GDM1 (cell line): ENCODE results near the gene ATP2A2.
"Not testable (repeated sequence)": the region's sequence is repeated elsewhere in the genome, so short reads cannot be mapped to it uniquely, and the experiment has no call there.

Source experiments
- DNase-seq: peaks from one replicate; lab custom pipeline; 2025; lab: John Stamatoyannopoulos, UW

ATP2A2 gene

GRCh38 chr12:110280779-110281548 lies at the start of gene ATP2A2:
Gene ATP2A2, plus strand, starts transcription at chr12:110281247. Its CDS starts 543 bp downstream, at chr12:110281790.
- DNase-seq = peak; percentile 93

GRCh38 chr12:110233212-110233903 lies 47.7 kb upstream of the ATP2A2 start:
- DNase-seq = no peak

DNA sequence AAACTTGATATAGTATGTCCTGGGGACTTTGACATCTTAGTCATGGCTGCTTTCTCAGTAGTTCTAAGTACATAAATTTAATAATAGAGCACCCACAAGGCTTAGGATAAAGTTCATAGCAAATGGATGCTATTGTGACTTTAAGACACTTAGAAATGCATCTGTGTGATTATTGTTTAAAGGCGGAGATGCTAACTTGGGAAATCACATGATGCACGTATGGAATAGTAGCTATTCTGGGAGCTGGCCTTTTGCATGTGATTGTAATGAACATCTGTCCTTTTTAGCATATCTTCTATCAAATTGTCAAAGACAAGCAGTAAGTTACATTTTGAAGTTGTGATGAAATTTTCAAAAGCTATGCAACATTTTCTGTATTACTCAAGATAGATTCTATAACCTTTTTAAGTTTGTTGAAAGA lies 46.7 kb upstream of the ATP2A2 start:
- no peak for DNase-seq

- DNase-seq = no peak
These were observed 46.3 kb upstream of the ATP2A2 start for GRCh38 chr12:110234755-110235154.

DNA sequence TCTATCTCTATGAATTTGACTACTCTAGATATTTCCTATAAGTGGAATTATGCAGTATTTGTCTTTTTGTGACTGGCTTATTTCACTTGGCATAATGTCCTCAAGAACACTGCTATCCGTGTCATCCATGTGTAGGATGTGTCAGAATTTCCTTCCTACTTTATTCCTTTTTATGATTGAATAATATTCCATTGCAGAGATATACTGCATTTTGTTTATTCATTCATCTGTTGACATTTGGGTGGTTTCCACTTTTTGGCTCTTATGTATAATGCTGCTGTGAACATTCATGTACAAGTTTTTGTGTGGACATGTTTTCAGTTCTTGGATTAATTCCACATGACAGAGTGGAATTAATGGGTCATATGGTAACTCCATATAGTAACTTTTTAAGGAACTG lies 45.7 kb upstream of the ATP2A2 start:
- no peak for DNase-seq

- no peak for DNase-seq
These were observed 37.8 kb upstream of the ATP2A2 start for GRCh38 chr12:110243227-110243626.

GRCh38 chr12:110244372-110244771 lies 36.7 kb upstream of the ATP2A2 start:
- DNase-seq = no peak

GRCh38 chr12:110244829-110245228 lies 36.2 kb upstream of the ATP2A2 start:
- DNase-seq = no peak

GRCh38 chr12:110245369-110245772 lies 35.7 kb upstream of the ATP2A2 start:
- DNase-seq = peak; percentile 23

- DNase-seq = no peak
These were observed 34.3 kb upstream of the ATP2A2 start for GRCh38 chr12:110246636-110247339.

DNA sequence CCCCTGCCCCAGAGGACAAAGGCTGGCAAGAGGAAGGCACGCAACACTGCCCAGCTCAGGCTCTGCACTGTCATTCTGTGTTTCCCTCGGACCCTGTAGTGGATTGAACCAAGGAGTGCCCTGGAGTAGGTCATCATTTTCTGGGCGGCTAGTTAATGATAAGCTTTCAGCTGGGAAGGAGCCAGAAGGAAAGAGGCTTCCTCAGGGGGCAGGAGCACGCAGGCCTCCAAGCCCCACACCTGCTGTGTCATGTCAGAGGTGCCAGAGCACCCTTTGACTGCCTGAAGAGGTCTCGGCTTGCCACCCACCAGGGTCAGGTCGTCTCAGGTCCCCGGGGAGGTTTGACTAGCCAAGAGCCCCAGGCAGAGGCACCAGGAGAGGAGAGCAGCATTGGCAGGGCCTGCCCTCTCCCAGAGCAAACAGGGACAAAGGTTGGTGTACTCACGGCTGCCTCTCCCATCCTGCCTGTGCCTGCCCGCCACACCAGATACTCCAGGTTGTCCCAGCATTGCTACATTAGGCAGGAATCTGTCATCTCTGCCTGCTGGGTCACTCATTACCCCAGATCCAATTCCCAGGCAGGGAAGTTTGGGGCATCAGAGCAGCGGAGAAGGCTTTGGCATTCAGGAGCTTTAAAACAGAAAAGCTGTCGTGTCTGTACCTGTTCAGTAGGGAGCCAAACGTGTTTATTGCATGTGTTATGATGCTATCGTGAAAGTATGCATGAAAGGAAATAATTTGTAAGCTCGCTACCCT lies 33.5 kb upstream of the ATP2A2 start:
- DNase-seq = no peak

GRCh38 chr12:110248096-110248447 lies 33.0 kb upstream of the ATP2A2 start:
- DNase-seq = no peak

DNA sequence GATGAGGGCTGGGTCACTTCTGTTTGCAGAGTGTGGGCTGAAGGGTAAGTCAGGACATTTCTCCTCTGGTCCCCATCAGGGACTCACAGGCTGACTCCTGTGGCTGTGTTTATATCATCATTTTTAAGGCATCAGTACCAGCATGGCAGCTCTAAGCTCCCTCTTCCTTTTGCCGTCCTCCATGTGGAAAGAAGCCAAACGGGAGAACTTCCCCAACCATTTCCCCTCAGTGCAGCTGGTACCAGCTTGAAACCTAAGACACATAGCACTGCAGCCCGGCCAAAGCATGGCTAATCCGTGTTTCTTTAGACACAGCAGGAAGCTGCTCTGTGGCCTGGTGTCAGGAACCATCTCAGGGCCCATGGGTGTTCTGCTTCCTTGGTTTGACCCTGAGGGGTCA lies 31.9 kb upstream of the ATP2A2 start:
- no peak for DNase-seq

- no peak for DNase-seq
These were observed 31.3 kb upstream of the ATP2A2 start for GRCh38 chr12:110249716-110250225.

- DNase-seq = no peak
These were observed 29.7 kb upstream of the ATP2A2 start for GRCh38 chr12:110251381-110251780.

- DNase-seq = no peak
These were observed 28.3 kb upstream of the ATP2A2 start for GRCh38 chr12:110252716-110253115.

GRCh38 chr12:110253176-110253575 lies 27.9 kb upstream of the ATP2A2 start:
- no peak for DNase-seq

DNA sequence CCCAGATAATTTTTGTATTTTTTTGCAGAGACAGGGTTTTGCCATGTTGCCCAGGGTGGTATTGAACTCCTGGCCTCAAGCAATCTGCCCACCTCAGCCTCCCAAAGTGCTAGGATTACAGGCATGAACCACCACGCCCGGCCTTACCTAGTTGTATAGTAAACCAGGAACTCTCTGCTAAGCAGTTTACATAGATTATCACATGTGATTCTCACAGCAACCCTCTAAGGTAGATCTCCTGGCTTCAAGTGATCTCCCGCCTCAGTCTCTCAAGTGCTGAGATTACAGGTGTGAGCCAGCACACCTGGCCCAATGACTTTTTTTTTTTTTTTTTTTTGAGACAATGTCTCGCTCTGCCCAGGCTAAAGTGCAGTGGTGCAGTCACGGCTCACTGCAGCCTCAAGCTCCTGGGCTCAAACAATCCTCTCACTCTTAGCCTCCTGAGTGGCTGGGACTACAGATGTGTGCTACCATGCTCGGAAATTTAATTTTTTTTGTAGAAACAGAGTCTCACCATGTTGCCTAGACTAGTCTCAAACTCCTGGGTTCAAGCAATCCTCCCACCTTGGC lies 26.0 kb upstream of the ATP2A2 start:
- DNase-seq = no peak

DNA sequence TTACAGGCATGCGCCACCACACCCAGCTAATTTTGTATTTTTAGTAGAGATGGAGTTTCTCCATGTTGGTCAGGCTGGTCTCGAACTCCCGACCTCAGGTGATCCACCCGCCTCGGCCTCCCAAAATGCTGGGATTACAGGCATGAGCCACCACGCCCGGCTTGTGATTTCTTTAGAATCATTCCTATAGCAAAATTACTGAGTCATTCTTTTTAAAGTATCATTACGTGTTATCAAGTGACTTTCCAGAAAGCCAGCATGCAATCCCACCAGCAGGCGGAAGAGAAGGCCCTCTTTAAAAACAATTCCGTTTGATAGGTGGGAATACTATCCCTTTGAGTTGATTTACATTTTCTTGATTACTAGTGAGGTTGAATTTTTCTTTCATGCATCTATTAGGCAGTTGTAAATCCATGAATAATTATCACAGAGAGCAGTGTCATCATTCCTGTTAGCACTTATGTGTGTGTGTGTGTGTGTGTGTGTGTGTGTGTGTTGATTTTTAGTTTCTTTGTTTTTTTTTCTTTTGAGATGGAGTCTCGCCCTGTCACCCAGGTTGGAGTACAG lies 25.1 kb upstream of the ATP2A2 start:
- not testable (repeated sequence) for DNase-seq

- no peak for DNase-seq
These were observed 24.1 kb upstream of the ATP2A2 start for GRCh38 chr12:110256780-110257431.

DNA sequence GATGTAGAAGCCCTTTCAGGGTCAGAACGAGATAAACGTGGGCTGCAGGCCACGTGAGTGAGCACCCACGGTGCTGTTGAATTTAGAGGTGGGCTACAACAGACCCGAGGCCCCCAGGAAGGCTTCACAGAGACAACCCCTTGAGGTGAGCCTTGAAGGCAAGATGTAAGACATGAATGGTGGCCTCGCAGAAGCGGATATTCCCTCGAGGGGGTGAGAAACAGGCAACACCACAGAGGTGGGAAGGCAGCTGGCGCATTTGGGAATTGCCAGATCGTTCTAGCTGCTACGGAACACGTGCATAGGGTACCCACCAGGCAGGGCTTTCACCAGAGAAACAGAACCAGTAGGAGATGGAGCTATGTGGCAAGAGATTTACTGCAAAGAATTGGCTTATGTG lies 22.6 kb upstream of the ATP2A2 start:
- DNase-seq = no peak
